Head of caudate nucleus (tissue), 42 donors: ENCODE measurements around the gene BRMS1.

Experiments
- DNase-seq, 42 donors: peaks; one replicate each; pipeline versions ENCODE4 v3.0.0 to v3.0.0-alpha.2; 2020 to 2021; ENCODE audit warnings: mixed read lengths in 7 of 42
- intact Hi-C: fragments of 100-400 bp; cut with DNase I; formaldehyde crosslinking; loops from one replicate; pipeline ENCODE4 v1.15.0; 2022

The BRMS1 gene

GRCh38 chr11:66339686-66340483 lies 5.0 kb downstream of the BRMS1 start:
- DNase-seq, result no peak
- intact Hi-C loops, result no loop called here

DNA sequence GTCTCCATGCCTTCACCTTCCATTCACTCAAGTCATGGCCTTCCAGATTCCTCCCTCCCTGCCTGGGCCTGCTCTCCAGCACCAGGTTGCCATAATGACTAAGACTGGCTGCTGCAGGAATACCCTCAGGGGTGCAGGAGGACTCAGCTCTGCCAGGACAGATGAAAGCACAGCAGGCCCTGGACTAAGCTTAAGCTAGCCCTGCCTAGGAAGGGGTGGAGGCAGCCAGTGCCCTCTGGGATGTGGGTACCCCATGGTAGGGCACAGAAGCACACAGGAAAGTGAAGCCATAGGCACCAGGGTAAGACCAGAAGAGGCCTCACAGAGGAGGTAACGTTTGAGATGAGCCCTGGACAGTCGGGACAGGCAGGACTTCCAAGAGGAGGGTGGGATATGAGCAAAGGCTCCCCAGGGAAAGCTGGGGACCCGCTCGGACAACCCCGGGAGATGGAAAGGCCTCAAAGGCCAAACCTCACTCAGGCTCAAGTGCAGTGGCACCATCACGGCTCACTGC lies 5.7 kb downstream of the BRMS1 start:
- no peak for DNase-seq
- intact Hi-C loops, result no loop called here

- intact Hi-C loops, result no loop called here
- no peak for DNase-seq
These were observed 6.4 kb downstream of the BRMS1 start for GRCh38 chr11:66338276-66339161.

GRCh38 chr11:66337103-66337899 lies 7.6 kb downstream of the BRMS1 start:
- intact Hi-C loops, result no loop called here
- no peak for DNase-seq

- intact Hi-C loops, result no loop called here
- peak; percentile 48 to 96 (median 80) for DNase-seq
These were observed 8.4 kb downstream of the BRMS1 start, which contains the start of gene RIN1 for GRCh38 chr11:66336234-66337102. TSS of gene RIN1 (minus strand) at chr11:66336434. CDS start at chr11:66336402, 32 bp downstream.

- intact Hi-C loops, result no loop called here
- DNase-seq, result peak in 6 of 42 donors; percentile 14 to 41 (median 33)
These were observed 9.2 kb downstream of the BRMS1 start for GRCh38 chr11:66335531-66336233.

GRCh38 chr11:66334605-66335442 lies 10.1 kb downstream of the BRMS1 start:
- DNase-seq, result peak in 1 of 42 donors; percentile 32
- intact Hi-C loops, result no loop called here

GRCh38 chr11:66333896-66334604 lies 10.9 kb downstream of the BRMS1 start:
- intact Hi-C loops, result no loop called here
- no peak for DNase-seq

DNA sequence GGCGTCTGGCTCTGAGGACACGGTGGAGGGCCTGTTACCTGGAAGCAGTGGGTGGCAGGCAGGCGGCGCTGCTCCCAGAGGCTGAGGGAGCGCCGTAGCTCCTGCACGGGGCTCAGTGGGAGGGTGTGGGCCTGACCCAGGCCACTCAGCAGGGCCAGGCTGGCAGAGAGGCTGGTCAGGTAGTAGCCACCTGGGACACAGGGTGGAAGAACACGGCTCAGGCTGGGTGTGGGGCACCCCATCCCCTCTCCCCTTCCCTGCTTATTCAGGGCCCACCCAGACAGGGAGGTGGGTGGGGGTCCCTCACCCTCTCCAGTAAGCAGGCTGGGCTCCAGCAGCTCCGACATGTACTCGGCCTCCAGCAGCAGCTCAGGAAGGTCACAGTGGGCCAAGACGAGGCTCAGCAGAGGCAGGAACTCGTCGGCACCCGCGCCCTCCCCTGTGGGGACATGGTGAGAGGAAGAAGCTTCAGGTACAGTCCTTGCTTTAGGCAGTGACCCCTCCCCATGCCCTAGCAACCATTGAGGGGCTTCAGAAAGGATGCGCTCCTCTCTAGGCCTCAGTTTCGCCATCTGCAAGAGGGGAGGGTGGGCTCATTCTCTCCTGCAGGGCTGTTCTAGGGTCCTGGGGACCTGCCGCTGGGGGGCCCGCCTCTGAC lies 11.6 kb downstream of the BRMS1 start:
- DNase-seq, result no peak
- intact Hi-C loops, result no loop called here

DNA sequence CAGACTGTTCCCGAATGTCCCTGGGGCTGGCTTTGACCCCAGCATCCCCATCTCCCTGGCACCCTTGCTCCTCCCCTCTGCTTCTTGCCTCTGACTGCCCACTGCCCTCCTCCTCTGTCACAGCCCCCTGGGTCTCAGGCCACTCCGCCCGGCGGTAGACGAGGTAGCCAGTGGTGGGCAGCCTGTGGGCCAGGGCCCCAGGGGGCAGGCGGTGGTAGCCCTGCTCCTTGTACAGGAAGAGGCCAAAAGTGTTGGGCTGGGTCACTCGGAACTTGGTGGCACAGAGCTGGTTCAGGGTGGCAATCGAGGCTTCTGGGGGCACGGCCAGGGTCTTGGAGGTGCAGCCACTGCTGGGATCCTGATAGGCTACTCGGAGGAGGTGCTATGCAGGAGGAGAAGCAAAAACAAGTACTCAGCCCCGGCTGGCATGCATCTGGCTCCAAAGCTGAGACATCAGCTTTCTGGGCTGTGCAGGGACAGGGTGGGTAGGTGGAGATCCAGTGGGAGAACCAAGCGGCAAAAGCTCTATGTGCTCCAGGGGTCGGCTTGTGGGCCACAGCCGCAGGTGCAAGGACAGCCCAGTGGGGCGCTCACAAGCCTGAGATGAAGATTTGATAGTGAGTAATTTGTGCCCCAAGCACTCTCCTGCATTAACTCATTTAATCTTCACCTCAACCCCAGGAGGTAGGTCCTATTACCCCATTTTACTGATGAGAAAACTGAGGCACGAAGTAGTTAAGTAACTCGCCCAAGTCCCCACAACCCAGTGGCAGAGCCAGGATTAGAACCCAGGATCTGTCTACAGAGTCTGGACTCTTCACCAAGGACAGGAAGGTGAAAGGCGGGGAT lies 12.3 kb downstream of the BRMS1 start:
- intact Hi-C loops, result no loop called here
- no peak for DNase-seq

- intact Hi-C loops, result no loop called here
- no peak for DNase-seq
These were observed 13.1 kb downstream of the BRMS1 start for GRCh38 chr11:66331542-66332370.

DNA sequence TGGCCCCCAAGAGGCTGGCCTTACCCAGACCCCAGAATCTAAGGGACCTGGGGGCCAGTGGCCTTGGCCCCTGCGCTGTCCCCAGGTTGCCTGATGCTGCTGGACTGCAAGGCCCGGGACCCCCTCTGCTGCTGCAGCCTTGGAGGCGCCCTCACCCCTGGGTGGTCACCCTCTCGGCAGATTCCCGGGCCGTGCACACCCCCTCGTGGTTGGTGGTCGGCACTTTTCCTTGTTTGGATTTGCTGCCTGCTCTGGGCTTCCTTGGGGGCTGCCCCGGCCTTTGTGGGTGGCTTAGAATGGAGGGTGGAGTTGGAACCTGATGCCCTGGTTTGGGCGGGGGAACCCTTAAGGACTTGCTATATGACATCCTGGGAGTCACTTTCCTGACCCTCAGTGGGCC lies 14.0 kb downstream of the BRMS1 start:
- intact Hi-C loops, result no loop called here
- DNase-seq, result no peak

- intact Hi-C loops, result no loop called here
- no peak for DNase-seq
These were observed 15.7 kb downstream of the BRMS1 start for GRCh38 chr11:66329165-66329673.
